ENCODE measurements around the gene MCM7.

Gene MCM7

DNA sequence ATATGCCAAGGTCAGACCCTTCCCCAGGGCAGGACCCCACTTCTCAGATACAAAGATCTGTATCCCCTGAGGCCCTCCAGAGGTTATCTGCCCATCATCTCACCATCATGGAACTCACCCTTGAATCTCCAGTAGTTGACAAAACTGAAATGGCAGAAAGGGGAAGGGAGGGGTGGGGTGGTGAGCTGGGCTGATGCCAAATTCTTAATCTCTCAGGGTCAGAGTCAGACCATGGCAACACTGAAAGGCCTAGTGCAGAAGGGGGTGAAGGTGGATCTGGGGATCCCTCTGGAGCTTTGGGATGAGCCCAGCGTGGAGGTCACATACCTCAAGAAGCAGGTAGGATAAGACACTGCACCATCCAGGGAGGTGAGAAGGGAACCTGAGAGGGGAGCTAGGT is 21.4 kb upstream of the MCM7 start:
- DNase-seq (ENCODE audit: low spot score): no peak

DNA sequence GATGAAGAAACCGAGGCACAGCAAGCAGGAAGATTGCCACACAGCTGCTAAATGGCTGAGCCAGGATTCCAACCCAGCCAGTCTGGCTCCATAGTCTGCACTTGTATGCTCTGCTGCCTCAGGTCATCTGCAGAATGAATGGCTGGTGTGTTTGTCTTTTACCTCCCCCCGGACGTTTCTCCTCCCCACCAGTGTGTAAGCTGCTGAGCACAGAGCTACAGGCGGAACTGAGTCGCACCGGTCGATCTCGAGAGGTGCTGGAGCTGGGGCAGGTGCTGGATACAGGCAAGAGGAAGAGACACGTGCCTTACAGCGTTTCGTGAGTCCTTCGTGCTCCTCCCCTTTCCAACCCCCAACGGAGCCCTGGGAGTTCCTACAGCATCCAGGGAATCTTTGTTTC is 20.9 kb upstream of the MCM7 start:
- DNase-seq (ENCODE audit: low spot score): no peak

DNA sequence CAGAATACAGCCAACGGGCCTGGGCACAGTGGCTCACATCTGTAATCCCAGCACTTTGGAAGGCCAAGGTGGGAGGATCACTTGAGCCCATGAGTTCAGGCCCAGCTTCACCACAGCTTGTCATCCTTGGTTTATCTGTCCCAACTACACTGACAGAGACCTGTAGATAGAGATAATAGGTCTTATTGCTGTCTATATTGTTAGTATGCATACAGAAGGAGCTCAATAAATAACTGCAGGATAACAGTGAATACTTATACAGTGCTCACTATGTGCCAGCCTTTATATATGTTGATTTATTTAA is 19.5 kb upstream of the MCM7 start:
- no peak for DNase-seq (ENCODE audit: low spot score)

DNA sequence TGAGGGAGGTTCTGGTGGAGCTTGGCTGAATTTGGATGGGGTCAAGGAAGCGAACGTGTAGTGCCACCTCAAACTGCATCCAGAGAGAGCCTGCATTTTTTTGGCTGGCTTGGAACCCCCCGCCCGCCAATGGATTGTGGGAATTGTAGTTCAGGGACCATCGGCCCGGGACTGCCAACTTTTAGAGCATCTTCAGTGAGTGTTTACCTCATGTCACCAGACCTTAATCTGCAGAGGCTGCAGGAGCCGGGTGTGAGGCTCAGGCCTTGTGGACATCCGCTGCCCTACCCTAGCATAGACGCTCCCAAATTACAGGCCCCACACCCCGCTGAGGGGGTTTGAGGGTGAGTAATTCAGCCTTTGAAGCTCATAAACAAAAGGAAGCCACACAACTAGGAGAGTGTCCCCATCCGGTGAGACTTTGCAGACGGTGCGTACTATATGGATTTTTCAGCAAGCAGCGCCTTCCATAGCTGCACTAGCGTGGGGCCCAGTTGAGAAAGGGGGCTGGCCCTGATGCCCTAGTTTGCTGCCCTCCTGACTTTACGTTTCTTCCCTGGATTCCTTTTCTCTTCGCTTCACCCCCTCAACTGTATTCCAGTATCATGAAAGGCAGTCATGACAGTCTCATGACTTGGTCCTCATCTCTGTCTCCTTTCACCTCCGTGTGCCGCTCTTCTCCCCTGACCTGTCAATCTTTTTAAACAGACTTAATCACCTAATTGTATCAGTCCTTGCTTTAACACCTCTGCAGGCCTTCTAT is 19.0 kb upstream of the MCM7 start:
- peak; percentile 82 for DNase-seq (ENCODE audit: low spot score)

DNA sequence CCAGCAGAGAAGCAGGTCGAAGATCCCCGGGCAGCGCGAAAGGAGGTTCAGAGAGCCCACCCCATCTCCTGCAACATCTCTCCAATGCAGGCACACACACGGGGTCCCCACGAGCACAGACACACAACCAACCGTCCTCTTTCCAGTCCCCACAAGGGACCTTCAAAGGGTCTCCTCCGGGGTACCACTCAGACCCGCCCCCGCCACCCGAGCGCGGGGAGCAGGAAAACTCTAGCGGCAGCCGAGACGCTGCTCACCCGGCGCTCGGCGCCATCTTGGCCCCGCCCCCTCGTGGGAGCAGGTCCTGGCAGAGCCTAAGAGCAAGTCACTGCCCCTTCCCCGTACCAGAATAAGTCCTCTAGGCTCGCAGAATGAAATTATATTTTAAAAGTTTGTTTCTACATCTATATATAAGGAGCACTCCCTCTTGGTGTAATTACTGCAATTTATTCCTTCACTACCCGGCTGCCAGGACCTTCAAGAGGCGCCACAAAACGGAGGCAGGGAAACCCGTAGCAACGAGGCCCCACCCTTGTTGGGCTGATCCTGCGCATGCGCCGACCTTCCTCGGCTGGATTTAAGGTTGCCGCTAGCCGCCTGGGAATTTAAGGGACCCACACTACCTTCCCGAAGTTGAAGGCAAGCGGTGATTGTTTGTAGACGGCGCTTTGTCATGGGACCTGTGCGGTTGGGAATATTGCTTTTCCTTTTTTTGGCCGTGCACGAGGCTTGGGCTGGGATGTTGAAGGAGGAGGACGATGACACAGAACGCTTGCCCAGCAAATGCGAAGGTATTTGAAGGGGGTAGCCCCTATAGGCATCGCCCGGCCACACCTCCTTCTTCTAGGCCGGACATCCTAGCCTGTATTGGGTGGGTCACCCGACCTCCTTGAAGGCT is 18.1 kb upstream of the MCM7 start, which contains the start of the genes CNPY4 and TAF6:
Gene CNPY4, plus strand, starts transcription at position 563 of the 898 bp plus-strand sequence. Its CDS starts 111 bp downstream, at position 674.
Gene TAF6, minus strand, starts transcription at position 287 of the 898 bp plus-strand sequence. CDS start 5,149 bp downstream, outside the sequence.
- peak; percentile 100 for DNase-seq (ENCODE audit: low spot score)

DNA sequence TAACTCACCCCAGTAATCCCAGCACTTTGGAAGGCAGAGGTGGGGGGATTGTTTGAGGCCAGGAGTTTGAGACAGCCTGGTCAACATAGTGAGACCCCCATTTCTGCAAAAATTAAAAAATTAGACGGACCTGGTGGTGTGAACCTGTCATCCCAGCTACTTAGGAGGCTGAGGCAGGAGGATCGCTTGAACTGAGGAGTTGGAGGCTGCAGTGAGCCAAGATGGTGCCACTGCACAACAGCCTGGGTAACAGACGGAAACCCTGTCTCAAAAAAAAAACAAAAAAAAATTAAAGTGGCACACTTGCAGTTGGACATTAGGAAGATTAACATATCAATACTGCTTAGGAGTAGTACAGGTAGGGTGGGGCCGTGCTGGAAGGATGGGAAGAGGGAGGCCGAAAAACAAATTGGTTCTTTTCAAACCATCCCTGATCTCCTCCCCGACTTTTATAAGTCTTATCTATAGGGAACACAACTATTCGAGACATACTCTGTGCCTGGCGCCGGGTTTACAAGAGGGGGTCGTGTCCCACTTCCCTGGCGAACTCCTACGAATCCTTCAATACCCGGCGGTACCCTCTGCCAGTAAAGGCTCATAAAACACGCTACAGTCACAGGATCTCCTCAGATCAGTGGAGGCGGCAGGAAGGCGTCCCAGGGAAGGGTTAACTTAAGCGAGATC is 17.3 kb upstream of the MCM7 start:
- DNase-seq (ENCODE audit: low spot score): no peak

DNA sequence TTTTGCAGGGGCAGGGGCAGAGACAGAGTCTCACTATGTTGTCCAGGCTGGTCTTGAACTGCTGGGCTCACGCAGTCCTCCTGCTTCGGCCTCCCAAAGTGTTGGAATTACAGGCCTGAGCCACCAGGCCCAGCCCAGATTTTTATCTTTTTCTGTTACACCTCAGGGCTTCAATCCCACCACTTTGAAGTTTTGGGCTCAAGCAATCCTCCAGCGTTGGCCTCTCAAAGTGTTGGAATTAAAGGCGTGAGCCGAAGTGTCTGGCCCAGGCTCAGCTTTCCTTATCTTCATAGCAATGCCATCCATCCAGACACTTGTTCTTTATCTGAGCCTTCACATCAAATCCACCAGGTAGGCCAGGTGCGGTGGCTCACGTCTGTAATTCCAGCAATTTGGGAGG is 13.8 kb upstream of the MCM7 start:
- no peak for DNase-seq (ENCODE audit: low spot score)

DNA sequence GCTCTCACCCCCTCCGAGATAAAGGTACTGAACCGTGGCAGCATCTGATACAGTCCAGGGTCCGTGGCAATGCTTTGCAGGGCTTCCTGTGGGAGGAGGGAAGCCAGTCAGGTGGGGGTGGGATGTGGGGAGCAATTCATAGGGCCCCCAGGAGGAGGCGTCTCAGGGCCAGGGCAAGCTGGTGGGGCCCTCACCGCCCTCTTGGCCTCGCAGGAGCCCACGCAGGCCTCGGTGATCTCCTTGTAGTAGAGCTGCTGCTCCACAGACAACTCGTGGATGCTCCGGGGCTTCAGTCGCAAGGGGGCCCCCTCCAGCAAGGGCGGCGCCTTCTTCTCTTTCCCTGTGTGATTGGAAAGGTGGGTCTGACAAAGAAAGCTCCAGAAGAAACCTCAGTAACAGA is 10.7 kb upstream of the MCM7 start:
- no peak for DNase-seq (ENCODE audit: low spot score)

DNA sequence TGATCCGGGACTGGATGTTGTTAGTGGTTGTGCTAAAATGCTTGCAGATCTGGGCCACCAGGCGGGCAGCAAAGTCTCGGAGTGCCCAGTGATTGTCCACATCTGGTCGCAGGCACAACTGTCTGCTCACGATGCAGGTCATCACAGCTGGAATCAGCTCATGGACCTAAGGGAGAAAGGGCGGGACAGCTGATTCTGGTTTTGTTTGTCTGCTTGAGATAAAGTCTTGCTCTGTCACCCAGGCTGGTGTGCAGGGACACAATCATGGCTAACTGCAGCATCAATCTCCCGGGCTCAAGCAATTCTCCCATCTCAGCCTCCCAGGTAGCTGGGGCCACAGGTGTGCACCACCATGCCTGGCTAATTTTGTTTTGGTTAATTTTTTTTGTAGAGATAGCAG is 10.0 kb upstream of the MCM7 start:
- DNase-seq (ENCODE audit: low spot score): no peak

DNA sequence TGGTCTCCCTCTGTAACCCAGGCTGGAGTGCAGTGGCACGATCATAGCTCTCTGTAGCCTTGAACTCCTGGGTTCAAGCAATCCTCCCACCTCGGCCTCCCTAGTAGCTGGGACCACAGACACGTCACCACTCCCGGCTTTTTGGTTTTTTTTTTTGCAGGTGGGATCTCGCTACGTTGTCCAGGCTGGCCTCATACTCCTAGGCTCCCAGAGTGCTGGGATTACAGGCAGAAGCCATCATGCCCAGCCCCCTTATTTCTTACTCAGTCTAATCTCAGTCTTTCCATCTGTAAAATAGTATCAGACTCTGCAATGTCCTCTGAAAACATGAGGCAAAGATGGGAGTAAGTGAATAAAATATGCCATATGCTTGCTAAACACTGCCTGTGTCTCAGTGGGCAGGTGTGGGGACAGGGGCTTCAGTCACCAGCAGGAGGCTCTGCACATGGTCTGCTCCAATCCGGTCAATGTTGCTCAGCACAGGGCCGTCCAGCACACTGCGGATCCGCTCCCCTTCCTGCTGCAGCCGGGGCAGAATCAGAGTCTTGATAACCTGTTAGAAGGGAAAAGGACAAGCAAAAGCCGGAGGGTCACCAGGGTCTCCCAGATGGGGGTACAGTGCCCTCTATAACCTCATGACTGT is 8.4 kb upstream of the MCM7 start:
- no peak for DNase-seq (ENCODE audit: low spot score)

DNA sequence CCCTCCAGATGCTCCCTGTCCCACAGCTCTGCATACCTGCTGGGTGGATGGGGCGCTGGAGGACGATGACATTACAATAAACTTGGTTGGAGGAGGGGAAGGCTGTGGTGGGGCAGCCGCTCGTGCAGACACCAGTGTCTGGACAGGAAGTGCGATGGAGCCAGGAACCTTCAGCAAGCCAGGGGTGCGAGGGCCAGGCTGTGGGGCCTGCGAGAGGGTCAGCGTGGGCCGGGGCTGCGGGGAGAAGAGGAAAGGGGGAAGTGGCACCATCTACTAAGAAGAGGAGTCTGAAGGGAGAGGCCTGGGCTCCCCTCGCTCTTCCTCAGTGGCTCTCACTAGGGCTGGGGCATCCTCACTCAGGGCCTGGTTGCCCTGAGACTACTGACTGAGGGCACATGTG is 6.7 kb upstream of the MCM7 start:
- no peak for DNase-seq (ENCODE audit: low spot score)

DNA sequence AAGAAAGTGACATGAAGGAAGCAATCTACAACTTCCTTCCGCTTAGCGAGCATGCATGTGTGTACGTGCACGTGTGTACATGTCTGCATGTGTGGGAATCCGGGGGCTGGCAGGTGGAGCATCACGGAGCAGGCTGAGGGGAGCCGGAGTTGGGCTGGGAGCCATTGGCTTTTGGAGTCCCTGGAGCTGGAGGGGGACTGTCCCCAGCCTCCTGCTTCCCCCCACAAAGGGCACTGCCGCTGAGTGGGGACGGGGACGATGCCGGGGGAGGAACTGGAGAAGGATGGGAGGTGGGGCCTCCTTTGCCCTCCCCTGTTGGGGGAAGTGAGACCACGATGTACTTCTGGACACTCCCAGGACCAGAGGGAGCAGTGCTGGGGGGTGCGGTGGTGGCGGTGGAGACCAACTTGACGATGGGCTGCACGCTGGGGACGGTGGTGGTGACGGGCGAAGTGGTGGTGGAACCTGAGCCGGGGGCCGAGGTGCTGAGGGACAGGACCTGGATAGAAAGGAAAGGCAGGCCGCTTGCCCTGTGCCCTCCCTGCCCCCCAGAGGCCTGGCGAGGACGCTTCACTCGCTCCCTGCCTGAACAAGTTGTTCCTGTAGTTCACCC is 6.0 kb upstream of the MCM7 start:
- no peak for DNase-seq (ENCODE audit: low spot score)

DNA sequence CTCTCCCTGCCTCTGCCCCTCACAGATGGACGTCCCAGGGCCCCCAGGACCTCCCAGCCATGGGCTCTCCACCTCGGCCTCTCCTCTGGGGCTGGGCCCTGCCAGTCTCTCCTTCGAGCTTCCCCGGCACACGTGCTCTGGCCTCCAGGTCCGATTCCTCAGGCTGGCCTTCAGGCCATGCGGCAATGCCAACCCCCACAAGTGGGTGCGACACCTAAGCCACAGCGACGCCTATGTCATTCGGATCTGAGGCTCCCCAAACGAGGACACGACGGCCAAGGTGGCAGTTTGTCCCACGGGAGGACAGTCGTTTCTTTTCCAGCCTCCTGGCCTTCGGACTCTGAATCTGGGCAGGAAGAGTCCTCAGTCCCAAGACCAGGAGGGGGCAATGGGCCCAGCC is 5.4 kb upstream of the MCM7 start:
- no peak for DNase-seq (ENCODE audit: low spot score)

DNA sequence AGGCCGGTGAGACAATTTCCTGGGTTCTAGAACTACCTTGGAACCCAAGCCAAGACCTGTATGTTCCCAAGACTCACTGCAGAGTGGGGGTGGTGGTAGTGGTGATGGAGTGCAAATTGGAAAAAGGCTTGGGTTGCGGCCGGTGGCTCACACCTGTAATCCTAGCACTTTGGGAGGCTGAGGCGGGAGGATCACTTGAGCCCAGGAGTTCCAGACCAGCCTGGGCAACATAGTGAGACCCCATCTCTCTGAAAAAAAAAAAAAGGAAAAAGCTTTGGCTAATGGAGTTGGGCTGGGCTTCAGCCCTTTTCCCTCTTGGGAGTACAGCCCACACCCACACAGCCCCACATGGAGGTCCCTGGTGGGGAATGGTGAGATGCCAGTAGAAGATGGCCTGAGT is 4.3 kb upstream of the MCM7 start:
- DNase-seq (ENCODE audit: low spot score): no peak

DNA sequence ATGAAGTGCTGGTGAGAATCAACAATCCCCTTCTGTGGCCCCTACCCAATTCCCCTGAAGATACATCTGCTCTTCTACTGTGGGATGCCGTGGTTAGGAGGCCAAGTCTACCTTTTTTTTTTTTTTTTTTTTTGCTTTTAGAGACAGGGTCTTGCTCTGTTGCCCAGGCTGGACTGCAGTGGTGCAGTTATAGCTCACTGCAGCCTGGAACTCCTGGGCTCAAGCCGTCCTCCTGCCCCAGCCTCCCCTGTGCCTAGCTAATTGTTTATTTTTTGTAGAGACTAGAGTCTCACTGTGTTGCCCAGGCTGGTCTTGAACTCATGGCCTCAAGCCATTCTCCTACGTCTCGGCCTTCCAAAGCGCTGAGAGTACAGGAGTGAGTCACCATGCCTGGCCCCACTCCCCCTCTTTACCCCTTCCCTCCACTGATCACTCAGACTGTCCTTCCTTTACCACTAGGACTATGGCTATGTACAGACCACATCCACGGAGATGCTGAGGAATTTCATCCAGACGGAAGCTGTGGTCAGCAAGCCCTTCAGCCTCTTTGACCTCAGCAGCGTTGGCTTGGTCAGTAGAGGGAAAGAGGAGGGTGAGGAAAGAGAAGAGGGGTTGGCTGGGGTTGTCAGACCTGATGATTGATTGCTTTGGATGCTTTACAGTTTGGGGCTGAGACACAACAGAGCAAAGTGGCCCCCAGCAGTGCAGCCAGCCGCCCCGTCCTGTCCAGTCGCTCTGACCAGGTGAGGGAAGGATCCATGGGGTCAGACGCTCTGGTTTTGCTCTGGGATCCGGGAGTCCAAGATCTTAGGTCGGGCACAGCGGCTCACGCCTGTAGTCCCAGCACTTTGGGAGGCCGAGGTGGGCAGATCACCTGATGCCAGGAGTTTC is 2.0 kb upstream of the MCM7 start:
- peak; percentile 58 for DNase-seq (ENCODE audit: low spot score)

DNA sequence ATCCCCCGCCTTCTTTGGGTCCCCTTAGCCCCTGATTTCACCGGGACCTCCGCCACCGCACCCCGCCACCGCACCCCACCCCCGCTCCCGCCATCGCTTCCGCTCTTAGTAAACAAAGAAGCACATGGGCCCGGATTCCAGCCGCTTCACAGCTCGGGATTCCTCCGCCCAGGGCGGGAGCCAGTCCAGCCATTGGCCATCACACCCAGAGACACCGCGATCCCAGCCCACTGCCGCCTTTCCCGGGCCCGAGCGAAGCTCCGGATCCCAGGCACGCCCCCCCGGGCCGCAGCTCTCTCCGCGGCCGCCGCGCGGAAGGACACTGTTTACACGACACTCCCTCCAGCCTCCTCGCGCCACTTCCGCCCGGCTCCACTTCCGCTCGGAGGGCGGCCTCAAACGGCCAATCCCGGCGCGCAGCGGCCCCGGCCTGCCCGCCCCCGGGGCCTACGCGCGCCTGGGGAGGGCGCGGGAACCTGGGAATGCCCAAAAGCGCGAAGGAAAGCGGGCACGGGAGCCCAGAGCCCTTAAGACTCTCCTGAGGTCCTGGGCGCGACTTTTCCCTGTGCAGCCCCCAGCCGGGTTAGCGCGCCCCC is 679 bp downstream of the MCM7 start:
- DNase-seq (ENCODE audit: low spot score): peak; percentile 95

DNA sequence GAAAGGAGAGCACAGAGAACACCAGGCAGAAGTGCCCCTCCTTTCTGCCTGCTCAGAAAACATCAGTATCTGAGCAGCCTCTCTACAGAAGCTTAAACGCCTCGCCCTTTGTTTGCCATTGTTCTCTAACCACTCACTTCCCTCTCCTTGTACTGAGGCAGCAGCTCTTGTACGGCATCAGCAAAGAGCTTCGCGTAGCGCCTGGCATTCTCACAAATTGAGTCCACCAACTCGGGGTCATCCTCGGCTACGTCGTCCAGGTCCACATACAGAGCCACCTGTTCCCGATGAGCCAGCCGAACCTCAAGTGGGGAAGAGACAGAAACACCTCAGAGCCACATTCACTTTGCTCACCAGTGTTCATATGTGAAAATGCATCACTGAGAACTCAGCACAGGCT is 1.7 kb downstream of the MCM7 start:
- DNase-seq (ENCODE audit: low spot score): no peak

DNA sequence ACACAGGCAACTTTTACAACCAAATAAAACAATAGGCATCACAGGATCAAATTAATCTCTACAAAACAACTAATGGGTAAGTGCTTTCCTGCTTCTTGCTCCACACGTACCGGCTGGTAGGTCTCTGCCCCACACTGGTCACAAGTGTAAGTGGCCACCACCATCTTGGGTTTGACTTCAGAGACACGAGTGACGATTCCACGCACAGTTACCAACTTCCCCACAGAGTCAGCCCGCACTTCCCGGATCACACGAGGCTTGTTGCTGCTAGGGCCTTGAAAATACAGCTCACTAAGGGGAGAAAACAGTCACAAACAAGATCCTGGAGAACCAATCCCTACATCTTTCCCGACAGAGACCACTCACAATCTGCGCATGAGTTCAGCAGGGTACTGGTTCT is 2.3 kb downstream of the MCM7 start:
- DNase-seq (ENCODE audit: low spot score): no peak

DNA sequence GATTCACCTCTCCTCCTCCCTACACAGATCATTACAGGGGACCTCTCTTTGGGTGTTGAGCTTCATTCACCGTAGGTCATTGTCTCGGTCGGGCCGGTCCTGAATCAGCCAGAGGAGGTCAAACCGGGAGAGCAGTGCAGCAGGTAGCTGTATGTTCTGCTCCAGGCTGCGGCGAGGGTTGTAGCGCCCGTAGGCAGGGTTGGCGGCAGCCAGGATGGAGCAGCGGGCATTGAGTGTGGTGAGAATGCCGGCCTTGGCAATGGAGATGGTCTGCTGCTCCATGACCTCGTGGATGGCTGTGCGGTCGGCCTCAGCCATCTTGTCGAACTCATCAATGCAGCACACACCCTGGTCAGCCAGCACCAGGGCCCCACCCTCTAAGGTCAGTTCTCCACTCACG is 5.5 kb downstream of the MCM7 start:
- DNase-seq (ENCODE audit: low spot score): no peak

DNA sequence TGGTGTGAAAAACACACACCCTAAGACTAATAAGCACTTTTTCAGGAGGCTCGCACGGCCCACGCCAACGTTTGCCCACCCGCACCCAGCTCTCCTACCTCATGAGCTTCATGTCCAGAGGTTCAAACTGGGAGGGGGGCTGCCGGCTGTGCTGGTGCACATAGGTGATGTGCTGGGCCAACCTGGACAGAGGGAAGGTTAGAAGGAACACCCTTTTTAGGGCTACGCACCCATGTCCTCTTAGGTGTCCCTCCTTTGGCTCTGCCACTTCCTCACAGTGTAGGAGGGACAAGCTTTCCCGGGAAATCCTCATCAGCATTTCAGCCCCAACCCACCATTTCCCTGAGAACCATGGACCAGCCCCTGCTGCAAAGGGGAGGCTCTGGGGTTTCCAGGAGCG is 5.9 kb downstream of the MCM7 start:
- DNase-seq (ENCODE audit: low spot score): no peak
